GM23338 (cell line): ENCODE data around the gene CUEDC1. TPM values are rescaled to one million over a fixed set of nuclear protein-coding genes. Genes with fewer than 3 reads are reported as not detected.

Source experiments
- ATAC-seq: fragments of 200-7000 bp; cut with Tn5 transposase; 3 replicates; pipeline ENCODE4 v1.9.1; 2020
- DNase-seq: peaks from one replicate; pipeline ENCODE4 v3.0.0-alpha.2; 2015; ENCODE audit warnings: low spot score
- H2AFZ ChIP-seq: fragments of 200-600 bp; sonication (generic); 2 replicates; pipeline ENCODE4 v1.8.0; 2016; ENCODE audit warnings: antibody characterized with exemption, mild to moderate bottlenecking, moderate library complexity
- H3F3A ChIP-seq: fragments of 200-600 bp; sonication (generic); replicated peaks from 2 replicates; pipeline ENCODE4 v1.8.0; 2017; ENCODE audit warnings: antibody characterized with exemption, mixed run types, low read depth
- H3K27ac ChIP-seq: fragments of 200-600 bp; sonication (generic); 2 replicates; pipeline ENCODE4 v1.6.1; 2016; ENCODE audit warnings: low read depth
- H3K27me3 ChIP-seq: fragments of 200-600 bp; sonication (generic); 2 replicates; pipeline ENCODE4 v1.8.0; 2016; ENCODE audit warnings: mild to moderate bottlenecking, mixed run types, moderate library complexity; ENCODE audit not compliant: insufficient read depth
- H3K36me3 ChIP-seq: fragments of 200-600 bp; sonication (generic); 2 replicates; pipeline ENCODE4 v1.8.0; 2016; ENCODE audit warnings: mild to moderate bottlenecking; ENCODE audit not compliant: insufficient read depth
- H3K4me1 ChIP-seq: fragments of 200-600 bp; sonication (generic); 2 replicates; pipeline ENCODE4 v1.8.0; 2016; ENCODE audit warnings: mild to moderate bottlenecking, moderate library complexity; ENCODE audit not compliant: insufficient read depth
- H3K4me2 ChIP-seq: fragments of 200-600 bp; sonication (generic); 2 replicates; pipeline ENCODE4 v1.7.1; 2017; ENCODE audit warnings: mixed run types
- H3K4me3 ChIP-seq: fragments of 200-600 bp; sonication (generic); 2 replicates; pipeline ENCODE4 v1.6.1; 2016; ENCODE audit warnings: mixed run types
- H3K79me2 ChIP-seq: fragments of 200-600 bp; sonication (generic); replicated peaks from 2 replicates; pipeline ENCODE4 v1.8.0; 2017; ENCODE audit warnings: mild to moderate bottlenecking; ENCODE audit not compliant: insufficient read depth
- H3K9me2 ChIP-seq: fragments of 200-600 bp; sonication (generic); 2 replicates; pipeline ENCODE4 v1.8.0; 2017; ENCODE audit not compliant: insufficient read depth
- H4K20me1 ChIP-seq: fragments of 200-600 bp; sonication (generic); replicated peaks from 2 replicates; pipeline ENCODE4 v1.8.0; 2017; ENCODE audit warnings: mild to moderate bottlenecking; ENCODE audit not compliant: insufficient read depth
- H3K27ac Mint-ChIP-seq: 2 replicates; pipeline ENCODE4 v1.8.0; 2020; ENCODE audit warnings: inconsistent platforms, mild to moderate bottlenecking, moderate library complexity, mixed read lengths
- H3K27me3 Mint-ChIP-seq: 3 replicates; pipeline ENCODE4 v1.8.0; 2022; ENCODE audit warnings: low read depth, mild to moderate bottlenecking, moderate library complexity, mixed read lengths, inconsistent platforms; ENCODE audit not compliant: insufficient read depth, poor library complexity
- H3K36me3 Mint-ChIP-seq: 3 replicates; pipeline ENCODE4 v1.8.0; 2021; ENCODE audit warnings: low read depth, mild to moderate bottlenecking, inconsistent platforms, moderate library complexity, mixed read lengths
- H3K4me1 Mint-ChIP-seq: 3 replicates; pipeline ENCODE4 v1.8.0; 2020; ENCODE audit warnings: mild to moderate bottlenecking, inconsistent platforms, mixed read lengths
- H3K4me3 Mint-ChIP-seq: 3 replicates; pipeline ENCODE4 v1.8.0; 2021; ENCODE audit warnings: moderate library complexity, mild to moderate bottlenecking, inconsistent platforms, mixed read lengths
- H3K9me3 Mint-ChIP-seq: 3 replicates; pipeline ENCODE4 v1.8.0; 2020; ENCODE audit warnings: moderate library complexity, mild to moderate bottlenecking, inconsistent platforms, mixed read lengths
- EZH2 ChIP-seq: fragments of 200-600 bp; sonication (generic); IDR thresholded peaks from one replicate; pipeline ENCODE4 v1.8.0; 2017; ENCODE audit warnings: antibody characterized with exemption, mild to moderate bottlenecking, low read depth; ENCODE audit not compliant: unreplicated experiment
- EZH2phosphoT487 ChIP-seq: fragments of 200-600 bp; sonication (generic); IDR thresholded peaks from one replicate; pipeline ENCODE4 v1.8.1; 2018; ENCODE audit warnings: antibody characterized with exemption; ENCODE audit not compliant: unreplicated experiment
- NANOG ChIP-seq: IDR thresholded peaks from 2 replicates; pipeline ENCODE4 v1.6.1; 2016; ENCODE audit warnings: antibody characterized with exemption, borderline replicate concordance
- STAT1 ChIP-seq: IDR thresholded peaks from one replicate; pipeline ENCODE4 v1.6.1; 2016; ENCODE audit warnings: antibody characterized with exemption; ENCODE audit not compliant: unreplicated experiment
- ZNF114 ChIP-seq: fragments of 250-450 bp; sonication (Bioruptor Pico); IDR thresholded peaks from 2 replicates; pipeline ENCODE4 v1.5.0; 2020; ENCODE audit warnings: mild to moderate bottlenecking, moderate library complexity
- polyA plus RNA-seq: library from polyadenylated mRNA; unstranded; fragments of >200 nt; fragmentation: Nextera tagmentation; extraction: Ambion mirVana; gene quantifications from 2 replicates; pipeline ENCODE4 v1.2.1, GENCODE V29; 2016
- total RNA-seq: library from RNA; depleted of rRNA; stranded (reverse); fragments of >200 nt; shearing (Covaris generic); gene quantifications from 2 replicates; pipeline ENCODE4 v1.2.3, GENCODE V29; 2014
- TF ChIP-seq, protein P1 (sequence below): fragments of 250-450 bp; sonication (Bioruptor Pico); IDR thresholded peaks from 2 replicates; pipeline ENCODE4 v1.5.0; 2020; ENCODE audit warnings: mild to moderate bottlenecking, moderate library complexity

The CUEDC1 gene
- total and polyA plus RNA-seq, 2 experiments from 2014 or later = 3.0 to 7.7 TPM

DNA sequence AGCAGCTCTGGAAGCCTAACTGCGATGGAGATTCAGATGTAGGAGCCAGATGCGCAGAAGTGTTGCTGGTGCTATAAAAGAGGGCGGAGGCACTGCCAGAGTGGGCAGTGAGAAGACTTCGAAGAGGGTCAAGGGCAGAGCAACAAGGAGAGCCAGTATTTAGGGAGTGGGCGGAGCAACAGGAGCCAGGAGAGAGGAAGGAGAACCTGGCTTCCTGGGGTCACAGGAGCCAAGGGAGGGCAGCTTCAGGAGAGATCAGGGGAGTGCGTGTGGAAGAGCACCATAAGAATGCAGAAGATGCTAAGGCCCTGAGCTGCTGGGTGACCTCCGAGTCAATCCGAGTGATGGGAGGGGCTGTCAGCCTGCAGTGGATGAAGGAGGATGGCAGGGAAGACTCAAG lies 90.9 kb downstream of the CUEDC1 start:
- Mint-ChIP-seq H3K27ac (no peak overlapping the region), H3K4me3 (no peak overlapping the region), H3K9me3 (no peaks in the 10 kb centered on the region), H3K27me3 (peaks cover 44% of the 10 kb centered on the region), H3K36me3 (peaks cover 12% of the 10 kb centered on the region; the same call in 1 of the 3 replicates), H3K4me1 (peaks cover 46% of the 10 kb centered on the region)
- Histone ChIP-seq H4K20me1 (no peaks in the 10 kb centered on the region), H3K36me3 (no peaks in the 10 kb centered on the region), H3K9me2 (no peaks in the 10 kb centered on the region), H3F3A (peaks cover 6% of the 10 kb centered on the region; the same call in 1 of the 2 replicates), H3K79me2 (no peaks in the 10 kb centered on the region), H3K27ac (no peak overlapping the region), H3K4me3 (no peak overlapping the region), H3K27me3 (peaks cover 38% of the 10 kb centered on the region), H2AFZ (no peak overlapping the region), H3K4me1 (peaks cover 37% of the 10 kb centered on the region), H3K4me2 (no peak overlapping the region)
- DNase-seq (no peak), ATAC-seq (no peak)
- TF ChIP-seq, protein P1, sequence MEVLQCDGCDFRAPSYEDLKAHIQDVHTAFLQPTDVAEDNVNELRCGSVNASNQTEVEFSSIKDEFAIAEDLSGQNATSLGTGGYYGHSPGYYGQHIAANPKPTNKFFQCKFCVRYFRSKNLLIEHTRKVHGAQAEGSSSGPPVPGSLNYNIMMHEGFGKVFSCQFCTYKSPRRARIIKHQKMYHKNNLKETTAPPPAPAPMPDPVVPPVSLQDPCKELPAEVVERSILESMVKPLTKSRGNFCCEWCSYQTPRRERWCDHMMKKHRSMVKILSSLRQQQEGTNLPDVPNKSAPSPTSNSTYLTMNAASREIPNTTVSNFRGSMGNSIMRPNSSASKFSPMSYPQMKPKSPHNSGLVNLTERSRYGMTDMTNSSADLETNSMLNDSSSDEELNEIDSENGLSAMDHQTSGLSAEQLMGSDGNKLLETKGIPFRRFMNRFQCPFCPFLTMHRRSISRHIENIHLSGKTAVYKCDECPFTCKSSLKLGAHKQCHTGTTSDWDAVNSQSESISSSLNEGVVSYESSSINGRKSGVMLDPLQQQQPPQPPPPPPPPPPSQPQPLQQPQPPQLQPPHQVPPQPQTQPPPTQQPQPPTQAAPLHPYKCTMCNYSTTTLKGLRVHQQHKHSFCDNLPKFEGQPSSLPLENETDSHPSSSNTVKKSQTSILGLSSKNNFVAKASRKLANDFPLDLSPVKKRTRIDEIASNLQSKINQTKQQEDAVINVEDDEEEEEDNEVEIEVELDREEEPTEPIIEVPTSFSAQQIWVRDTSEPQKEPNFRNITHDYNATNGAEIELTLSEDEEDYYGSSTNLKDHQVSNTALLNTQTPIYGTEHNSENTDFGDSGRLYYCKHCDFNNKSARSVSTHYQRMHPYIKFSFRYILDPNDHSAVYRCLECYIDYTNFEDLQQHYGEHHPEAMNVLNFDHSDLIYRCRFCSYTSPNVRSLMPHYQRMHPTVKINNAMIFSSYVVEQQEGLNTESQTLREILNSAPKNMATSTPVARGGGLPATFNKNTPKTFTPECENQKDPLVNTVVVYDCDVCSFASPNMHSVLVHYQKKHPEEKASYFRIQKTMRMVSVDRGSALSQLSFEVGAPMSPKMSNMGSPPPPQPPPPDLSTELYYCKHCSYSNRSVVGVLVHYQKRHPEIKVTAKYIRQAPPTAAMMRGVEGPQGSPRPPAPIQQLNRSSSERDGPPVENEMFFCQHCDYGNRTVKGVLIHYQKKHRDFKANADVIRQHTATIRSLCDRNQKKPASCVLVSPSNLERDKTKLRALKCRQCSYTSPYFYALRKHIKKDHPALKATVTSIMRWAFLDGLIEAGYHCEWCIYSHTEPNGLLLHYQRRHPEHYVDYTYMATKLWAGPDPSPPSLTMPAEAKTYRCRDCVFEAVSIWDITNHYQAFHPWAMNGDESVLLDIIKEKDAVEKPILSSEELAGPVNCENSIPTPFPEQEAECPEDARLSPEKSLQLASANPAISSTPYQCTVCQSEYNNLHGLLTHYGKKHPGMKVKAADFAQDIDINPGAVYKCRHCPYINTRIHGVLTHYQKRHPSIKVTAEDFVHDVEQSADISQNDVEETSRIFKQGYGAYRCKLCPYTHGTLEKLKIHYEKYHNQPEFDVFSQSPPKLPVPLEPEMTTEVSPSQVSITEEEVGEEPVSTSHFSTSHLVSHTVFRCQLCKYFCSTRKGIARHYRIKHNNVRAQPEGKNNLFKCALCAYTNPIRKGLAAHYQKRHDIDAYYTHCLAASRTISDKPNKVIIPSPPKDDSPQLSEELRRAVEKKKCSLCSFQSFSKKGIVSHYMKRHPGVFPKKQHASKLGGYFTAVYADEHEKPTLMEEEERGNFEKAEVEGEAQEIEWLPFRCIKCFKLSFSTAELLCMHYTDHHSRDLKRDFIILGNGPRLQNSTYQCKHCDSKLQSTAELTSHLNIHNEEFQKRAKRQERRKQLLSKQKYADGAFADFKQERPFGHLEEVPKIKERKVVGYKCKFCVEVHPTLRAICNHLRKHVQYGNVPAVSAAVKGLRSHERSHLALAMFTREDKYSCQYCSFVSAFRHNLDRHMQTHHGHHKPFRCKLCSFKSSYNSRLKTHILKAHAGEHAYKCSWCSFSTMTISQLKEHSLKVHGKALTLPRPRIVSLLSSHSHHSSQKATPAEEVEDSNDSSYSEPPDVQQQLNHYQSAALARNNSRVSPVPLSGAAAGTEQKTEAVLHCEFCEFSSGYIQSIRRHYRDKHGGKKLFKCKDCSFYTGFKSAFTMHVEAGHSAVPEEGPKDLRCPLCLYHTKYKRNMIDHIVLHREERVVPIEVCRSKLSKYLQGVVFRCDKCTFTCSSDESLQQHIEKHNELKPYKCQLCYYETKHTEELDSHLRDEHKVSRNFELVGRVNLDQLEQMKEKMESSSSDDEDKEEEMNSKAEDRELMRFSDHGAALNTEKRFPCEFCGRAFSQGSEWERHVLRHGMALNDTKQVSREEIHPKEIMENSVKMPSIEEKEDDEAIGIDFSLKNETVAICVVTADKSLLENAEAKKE (CRISPR knock-in tag) = no peak
- TF ChIP-seq ZNF114 (CRISPR knock-in tag) = no peak
- no peak for TF ChIP-seq STAT1

DNA sequence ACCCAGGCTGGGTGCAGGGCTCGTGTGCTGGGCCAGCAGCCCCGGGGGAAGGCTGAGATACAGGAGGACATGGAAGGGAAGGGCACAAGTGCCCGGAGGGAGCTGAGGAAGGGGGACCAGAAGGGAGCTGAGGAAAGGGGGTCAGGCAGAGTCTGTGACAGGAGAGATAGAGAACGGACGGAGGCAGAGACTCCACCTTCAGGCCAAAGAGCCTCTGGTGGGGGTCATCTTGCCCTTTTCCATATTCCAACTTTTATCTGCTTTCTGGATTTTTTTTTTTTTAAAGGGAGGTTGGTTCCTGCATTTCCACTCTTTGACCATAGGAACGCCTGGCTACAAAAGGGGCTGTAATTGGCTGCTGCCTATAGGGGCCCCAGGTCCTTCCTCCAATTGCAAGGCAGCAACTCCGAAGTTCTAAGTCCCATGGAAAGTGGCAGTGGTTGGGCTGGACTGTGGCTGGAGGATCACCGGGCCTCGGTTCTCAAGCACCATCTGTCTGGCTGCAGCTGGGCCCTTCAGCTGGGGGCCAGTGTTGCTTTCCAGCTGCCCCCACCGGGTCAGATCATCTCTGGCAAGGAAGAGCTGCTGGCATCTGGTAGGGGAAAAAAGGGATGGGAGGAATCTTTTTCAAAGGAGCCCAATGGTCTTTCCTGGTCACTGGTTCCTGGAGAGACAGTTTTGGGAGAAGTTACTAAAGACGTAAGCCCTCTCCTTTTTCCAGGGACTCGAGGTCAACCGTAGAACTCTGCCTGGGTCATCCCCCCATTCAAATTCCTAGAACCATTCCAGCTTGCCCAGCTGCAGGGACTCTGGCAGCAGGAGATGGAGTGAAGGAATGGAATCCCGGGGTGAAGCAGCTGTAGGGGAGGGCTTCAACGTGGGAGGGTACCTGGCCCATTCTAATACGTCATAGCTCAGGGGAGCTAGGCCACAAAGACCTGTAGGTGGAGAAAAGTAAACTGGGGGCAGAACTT lies 92.2 kb downstream of the CUEDC1 start:
- Histone ChIP-seq H4K20me1 (no peaks in the 10 kb centered on the region), H2AFZ (no peak overlapping the region; the same call in 1 of the 2 replicates), H3K36me3 (no peaks in the 10 kb centered on the region), H3K27me3 (peaks cover 44% of the 10 kb centered on the region), H3K79me2 (no peaks in the 10 kb centered on the region), H3F3A (peaks cover 6% of the 10 kb centered on the region; the same call in 1 of the 2 replicates), H3K4me3 (peak overlapping the region; percentile 76), H3K4me1 (peaks cover 29% of the 10 kb centered on the region; the same call in 1 of the 2 replicates), H3K27ac (no peak overlapping the region), H3K9me2 (no peaks in the 10 kb centered on the region), H3K4me2 (peak overlapping the region; percentile 99)
- Mint-ChIP-seq H3K9me3 (no peaks in the 10 kb centered on the region), H3K27me3 (peaks cover 44% of the 10 kb centered on the region), H3K27ac (no peak overlapping the region), H3K36me3 (peaks cover 12% of the 10 kb centered on the region; the same call in 1 of the 3 replicates), H3K4me1 (peaks cover 47% of the 10 kb centered on the region), H3K4me3 (peak overlapping the region; percentile 69)
- peak; percentile 25 for ATAC-seq
- peak; percentile 51 for DNase-seq
- TF ChIP-seq EZH2 = no peak
- TF ChIP-seq EZH2phosphoT487 = no peak
- TF ChIP-seq NANOG = no peak
